Measurements from ENCODE around the gene ZNF606.
A peak's percentile ranks its signal among the peaks of the same experiment; 100 is the strongest.

ZNF606 gene

DNA sequence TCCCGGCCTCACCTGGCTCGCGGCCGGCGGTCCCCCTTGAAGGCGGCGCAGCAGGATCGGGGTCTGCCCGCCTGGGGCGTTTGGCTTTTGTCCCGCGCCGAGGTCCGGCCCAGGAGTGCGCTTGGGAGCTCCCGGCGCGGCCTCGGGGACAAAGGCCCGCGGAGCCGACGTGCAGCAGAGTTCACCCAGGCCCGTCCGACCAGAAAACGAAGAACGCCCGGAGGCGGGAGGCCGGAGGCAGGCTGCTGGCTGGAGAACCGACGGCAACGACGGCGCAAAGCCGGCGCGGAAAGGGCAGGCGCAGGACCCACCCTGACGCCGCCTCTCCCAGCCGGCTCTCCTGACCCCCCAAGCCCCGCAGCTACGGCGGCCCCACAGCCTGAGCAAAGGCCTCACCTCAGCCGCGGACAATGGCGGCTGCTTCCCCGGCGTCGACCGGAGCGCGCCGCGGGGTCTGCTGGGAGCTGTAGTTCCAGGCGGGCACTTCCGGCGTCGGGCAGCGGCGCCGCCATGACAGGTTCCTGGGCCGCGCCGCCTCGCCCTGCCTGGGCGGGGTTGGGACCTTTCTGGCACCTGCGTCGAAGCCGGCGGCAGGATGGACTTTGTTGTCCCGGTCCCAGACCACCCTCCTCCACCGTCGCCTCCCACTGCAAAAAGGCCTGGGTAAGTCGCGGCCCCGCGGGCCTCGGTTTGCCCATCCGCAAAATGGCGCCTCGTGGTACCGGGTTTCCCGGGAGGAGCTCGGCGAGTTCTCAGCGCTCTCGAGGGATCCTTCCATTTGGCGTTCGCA lies at the start of gene ZNF606:
TSS of gene ZNF606 (minus strand) at position 437 of the 790 bp plus-strand sequence. CDS start 1,501 bp downstream, outside the sequence.
- peak; percentile 93 for DNase-seq (ENCODE audit: low spot score)

DNA sequence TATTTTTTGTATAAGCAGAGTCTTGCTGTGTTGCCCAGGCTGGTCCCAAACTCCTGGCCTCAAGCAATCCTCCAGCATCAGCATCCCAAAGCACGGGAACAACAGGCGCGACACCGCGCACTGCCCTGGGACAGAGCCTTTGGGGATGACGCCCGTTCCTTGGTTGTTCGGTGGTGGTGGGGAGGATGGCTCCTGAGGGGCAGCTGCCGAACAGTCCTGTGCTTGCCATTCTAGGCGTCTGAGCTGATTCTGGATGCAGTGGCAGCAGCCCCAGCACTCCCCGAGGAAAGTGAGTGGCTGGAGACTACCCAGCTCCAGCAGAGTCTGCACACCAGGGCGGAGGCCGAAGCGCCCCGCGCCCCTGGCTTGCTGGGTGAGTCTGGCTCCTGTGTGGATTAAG lies 49.6 kb upstream of the ZNF606 start:
- DNase-seq (ENCODE audit: low spot score), result no peak

DNA sequence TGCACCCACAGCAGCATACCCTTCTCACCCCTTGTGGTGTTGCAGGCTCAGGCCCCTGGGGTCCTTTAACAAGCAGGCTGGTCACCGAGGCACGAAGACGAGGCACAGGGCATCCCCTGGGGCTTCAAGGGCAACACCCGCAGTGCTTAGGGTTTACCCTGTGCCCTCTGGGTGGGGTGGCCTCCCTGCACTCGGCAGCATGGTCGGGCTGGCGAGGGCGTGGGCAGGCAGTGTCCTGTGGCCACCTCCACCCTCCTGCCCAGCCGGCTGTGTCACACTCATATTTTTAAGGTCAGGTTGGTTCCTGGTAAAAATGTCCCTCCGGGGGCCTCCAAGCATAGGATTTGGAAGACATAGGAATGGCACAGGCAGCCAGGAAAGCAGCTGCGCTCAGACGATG lies 45.1 kb upstream of the ZNF606 start:
- no peak for DNase-seq (ENCODE audit: low spot score)

- no peak for DNase-seq (ENCODE audit: low spot score)
Measured at GRCh38 chr19:58046856-58047255, 44.2 kb upstream of the ZNF606 start.

DNA sequence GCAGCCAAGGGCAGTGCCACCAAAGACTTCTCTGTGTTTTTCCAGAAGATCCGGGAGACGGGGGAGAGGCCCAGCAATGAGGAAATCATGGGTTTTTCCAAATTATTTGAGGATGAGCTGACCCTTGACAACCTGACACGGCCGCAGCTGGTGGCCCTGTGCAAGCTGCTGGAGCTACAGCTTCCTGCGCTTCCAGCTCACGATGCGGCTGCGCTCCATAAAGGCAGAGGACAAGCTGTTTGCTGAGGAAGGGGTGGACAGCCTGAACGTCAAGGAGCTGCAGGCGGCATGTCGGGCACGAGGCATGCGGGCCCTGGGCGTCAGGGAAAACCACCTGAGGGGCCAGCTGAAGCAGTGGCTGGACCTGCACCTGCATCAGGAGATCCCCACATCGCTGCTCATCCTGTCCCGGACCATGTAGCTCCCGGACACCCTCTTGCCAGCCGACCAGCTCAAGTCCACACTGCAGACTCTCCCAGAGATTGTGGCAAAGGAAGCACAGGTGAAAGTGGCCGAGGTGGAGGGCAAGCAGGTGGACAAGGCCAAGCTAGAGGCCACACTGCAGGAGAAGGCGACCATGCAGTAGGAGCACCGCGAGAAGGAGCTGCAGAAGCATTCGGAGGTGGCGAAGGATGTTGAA lies 42.9 kb upstream of the ZNF606 start:
- DNase-seq (ENCODE audit: low spot score), result no peak

GRCh38 chr19:58044886-58045285 lies 42.3 kb upstream of the ZNF606 start:
- DNase-seq (ENCODE audit: low spot score), result no peak

- no peak for DNase-seq (ENCODE audit: low spot score)
Measured at GRCh38 chr19:58044391-58044790, 41.8 kb upstream of the ZNF606 start.

DNA sequence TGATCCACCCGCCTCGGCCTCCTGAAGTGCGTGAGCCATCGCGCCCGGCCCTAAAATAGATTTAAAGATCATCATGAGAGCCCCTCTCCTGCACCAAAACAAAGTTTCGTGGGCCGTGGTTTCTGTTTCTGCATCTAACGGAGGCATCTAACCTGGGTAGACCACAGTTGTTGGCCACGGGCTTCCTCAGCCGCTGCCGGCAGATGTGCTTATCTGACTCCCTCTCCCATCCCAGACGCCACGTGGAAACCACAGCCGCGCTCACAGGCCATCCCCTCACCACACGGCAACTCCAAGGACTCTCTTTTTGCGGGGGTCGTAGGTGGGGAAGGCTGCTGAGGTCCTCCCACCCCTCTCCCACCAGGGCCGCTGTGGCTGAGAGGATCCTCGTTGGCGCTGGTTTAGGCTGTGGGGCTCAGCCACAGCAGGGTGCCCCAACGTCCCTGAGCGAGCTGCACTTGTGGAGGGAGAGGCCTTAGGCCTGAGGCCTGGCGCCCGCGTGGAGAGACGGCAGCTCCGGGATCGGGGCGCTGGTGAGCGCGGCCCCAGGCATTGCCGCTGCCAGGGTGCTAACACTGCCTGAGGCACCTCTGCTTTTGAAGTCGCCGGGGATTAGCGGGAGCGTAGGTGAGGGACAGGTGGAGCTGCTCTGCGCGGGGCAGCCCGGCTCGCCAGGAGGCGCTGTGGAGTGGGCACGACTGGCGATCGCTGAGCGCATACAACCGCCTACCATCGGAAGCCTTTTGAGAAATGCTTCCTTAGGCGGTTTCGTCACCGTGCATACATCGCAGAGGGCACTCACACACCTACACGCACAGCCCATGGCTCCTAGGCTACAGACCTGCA lies 40.1 kb upstream of the ZNF606 start:
- DNase-seq (ENCODE audit: low spot score), result no peak

DNA sequence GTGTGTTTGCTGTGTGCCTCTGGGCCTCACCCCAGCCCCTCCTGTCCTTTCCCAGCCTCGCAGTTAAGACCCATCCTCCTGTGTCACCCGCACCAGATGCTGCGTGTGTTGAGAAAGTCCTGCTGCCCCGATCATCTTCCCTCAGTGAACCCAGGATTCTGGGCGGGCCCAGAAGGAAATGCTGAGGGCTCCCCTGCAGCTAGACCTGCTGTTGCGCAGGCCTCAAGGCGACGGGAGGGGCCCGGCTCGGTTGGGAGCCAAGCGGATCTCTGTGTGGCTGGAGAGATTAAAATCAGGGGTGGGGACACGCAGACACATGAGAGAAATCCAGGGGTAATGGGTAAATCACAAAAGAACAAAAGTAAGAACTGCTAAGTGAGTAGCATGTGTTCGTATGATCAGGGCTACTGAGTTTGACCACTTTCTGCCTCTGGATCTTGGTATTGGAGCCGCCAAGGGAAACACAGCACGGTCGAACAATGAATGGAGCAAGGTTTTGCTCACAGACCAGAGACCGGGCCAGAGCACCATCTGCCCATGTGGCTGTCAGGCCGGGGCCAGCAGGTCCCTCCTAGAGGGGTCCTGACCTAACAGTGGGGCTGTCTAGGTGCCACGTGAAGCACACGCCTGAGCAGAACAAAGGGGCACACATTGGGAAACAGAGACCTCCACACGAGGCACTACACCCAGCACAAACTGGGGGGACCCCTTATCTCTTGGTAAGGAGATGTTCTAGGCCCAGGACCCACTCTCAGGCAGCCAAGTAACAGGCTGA lies 38.3 kb upstream of the ZNF606 start:
- no peak for DNase-seq (ENCODE audit: low spot score)

DNA sequence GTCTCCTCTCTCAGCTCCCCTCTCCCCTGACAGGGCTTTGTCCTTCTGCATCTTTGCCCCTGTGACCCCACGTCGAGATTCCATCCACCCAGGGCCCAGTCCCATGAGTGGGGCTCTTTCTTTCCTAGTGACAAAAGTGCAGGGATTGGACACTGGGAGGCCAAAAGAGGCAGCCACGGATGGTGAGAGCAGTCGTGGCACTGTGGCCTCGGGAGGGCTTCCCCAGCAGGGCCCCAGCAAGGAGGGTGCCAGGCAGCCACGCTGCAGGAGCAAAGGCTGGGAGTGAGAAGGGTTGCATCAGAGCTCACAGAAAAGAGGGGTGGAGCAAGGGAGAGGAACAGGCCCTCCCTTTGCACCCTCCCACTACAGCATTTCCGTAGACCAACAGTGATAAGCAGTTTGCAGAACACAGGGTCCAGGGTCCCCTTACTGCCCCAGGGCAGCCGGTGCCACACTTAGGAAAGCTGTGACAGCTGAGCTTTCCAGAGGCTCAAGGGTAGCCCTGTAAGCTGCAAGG lies 36.1 kb upstream of the ZNF606 start:
- no peak for DNase-seq (ENCODE audit: low spot score)

DNA sequence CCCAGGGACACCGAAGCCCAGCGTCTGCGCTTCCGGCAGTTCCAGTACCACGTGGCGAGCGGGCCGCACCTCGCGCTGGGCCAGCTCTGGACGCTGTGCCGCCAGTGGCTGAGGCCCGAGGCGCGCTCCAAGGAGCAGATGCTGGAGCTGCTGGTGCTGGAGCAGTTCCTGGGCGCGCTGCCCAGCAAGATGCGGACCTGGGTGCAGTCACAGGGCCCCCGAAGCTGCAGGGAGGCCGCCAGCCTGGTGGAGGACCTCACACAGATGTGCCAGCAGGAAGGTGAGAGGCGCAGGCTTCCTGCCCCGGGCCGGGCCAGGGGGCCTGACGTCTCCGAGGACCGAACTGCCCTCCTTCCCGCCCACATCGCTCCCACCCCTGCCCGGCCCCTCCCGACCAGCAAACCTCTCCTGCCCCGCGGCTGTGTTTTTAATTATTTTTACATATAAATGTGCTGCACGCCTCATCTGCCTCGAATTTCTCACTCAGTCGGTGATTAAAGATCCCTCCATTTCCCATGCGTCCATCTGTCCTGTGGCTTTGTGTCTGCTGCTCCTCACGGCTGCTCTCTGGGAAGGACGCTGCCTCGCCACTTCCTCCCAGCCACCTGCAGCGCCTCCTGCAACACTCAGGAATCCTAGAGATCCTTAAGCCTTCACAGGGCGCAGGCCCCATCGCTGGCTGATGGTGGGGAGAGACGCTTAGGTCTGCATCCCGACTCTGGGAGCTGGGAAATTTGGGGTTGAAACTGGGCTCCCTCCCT lies 35.5 kb upstream of the ZNF606 start:
- no peak for DNase-seq (ENCODE audit: low spot score)

GRCh38 chr19:58035863-58036262 lies 33.2 kb upstream of the ZNF606 start:
- DNase-seq (ENCODE audit: low spot score), result no peak

GRCh38 chr19:58034477-58034793 lies 31.8 kb upstream of the ZNF606 start:
- no peak for DNase-seq (ENCODE audit: low spot score)

DNA sequence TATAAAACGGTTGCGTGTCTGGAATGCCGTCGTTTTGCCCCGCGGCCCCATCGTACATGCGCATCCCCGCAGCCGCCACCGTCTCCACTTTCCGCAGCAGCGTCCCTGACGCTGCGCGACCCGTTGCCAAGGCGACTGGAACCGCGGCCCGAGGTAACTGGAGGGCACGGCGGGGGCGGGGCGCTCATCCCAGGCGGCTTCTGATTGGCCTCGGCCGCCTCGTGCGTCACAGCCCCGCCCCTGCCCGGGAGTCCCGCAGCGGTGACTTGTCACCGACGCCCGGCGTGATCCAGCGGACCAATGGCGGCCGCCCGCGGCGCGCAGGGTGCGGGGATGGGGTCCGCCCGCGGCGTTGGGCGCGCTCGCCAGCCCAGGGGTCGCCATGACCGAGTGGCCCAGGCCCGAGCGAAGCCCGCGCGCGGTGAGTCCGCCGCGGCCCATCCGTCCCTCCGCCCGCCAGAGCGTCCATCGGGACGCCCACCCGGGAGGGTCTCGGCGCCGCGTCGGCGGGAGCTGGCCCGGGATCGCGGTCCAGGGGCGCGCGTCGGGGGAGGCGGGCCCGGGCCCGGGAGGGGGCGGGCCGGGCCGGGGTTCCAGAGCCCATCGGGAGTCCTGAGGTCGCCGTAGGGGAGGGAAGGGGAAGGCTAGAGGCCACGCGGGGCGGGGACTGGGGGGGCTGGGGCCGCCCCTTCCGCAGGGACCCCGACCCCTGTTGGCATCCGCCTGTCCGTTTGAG lies 31.3 kb upstream of the ZNF606 start, which contains the start of gene ZSCAN1:
TSS of gene ZSCAN1 (plus strand) at position 285 of the 736 bp plus-strand sequence. CDS start 3,812 bp downstream, outside the sequence.
- DNase-seq (ENCODE audit: low spot score), result peak; percentile 95

GRCh38 chr19:58024661-58025060 lies 22.0 kb upstream of the ZNF606 start:
- no peak for DNase-seq (ENCODE audit: low spot score)

DNA sequence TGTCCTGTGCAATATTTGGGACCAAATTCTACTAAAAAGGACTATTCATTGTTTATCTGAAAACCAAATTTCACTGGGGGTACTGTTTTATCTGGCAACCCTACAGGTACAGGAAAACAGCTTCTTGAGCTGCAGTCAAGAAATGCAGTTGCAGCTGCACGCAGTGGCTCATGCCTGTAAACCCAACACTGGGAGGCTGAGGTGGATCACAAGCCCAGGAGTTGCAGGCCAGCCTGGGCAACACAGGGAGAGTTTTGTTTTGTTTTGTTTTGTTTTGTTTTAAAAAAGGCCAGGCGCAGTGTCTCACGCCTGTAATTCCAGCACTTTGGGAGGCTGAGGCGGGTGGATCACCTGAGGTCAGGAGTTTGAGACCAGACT lies 19.7 kb upstream of the ZNF606 start:
- DNase-seq (ENCODE audit: low spot score), result no peak

DNA sequence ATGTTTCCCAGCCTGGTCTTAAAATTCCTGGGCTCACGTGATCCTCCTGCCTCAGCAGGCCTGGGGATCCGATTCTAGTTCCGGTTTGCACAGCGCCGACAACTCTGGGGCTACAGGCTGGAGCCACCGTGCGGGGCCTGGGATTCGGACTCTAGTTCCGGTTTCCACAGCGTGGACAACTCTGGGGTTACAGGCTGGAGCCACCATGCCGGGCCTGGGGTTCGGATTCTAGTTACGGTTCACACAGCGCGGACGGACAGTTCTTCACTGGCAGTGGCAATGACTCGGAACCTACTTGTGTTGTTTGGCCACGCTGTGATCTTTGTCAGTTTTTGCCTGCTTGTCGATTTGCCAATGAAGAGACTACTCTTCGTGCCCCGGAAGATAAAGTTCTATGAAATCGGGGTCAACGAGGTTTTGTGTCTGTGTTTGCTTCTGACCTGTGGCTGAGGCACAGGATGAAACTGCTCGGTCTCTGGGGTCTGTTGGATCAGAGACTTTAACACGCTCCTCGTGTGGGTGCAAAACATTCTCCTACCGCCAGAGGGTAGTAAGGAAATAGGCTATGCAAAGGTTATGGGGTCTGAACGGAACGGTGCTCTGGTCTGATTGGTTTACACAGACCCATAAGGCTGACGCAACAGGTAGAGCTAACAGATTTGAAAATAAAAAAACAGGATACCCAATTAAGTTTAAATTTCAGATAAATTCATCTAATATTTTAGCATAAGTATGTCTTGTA lies 19.1 kb upstream of the ZNF606 start:
- no peak for DNase-seq (ENCODE audit: low spot score)

DNA sequence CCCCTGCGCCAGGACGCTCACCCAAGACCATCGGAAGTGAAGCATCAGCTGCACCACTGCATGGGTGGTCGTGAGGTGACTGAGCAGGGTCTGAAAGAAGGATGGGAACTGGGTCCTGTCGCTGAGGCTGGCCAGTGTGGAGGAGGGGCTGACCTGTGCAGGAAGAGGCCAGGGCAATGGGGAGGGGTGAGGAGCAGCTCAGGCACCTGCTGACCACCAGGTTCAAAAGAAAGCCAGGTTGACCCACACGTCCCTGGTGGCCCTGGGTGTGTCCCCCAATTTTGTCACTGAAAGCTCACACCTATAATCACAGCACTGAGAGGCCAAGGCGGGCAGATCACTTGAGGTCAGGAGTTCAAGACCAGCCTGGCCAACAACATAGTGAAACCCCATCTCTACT lies 17.5 kb upstream of the ZNF606 start:
- DNase-seq (ENCODE audit: low spot score), result no peak

- no peak for DNase-seq (ENCODE audit: low spot score)
Measured at GRCh38 chr19:58014141-58014540, 11.5 kb upstream of the ZNF606 start.

- no peak for DNase-seq (ENCODE audit: low spot score)
Measured at GRCh38 chr19:58010507-58010906, 7.9 kb upstream of the ZNF606 start.

Data from ecto neural progenitor cell (in vitro differentiated cells).